AG10803 (cell line): ENCODE measurements around the gene SPATA20.

Source experiments
- DNase-seq: peaks from one replicate; pipeline ENCODE4 v3.0.0; 2010; ENCODE audit warnings: low read depth
- H3K4me3 ChIP-seq: 2 replicates; pipeline ENCODE4 v1.5.1; 2011; ENCODE audit warnings: mild to moderate bottlenecking, low read length, control low read depth
- TF ChIP-seq, protein P1 (sequence below): conservative IDR thresholded peaks from 2 replicates; pipeline ENCODE4 v1.5.1; 2011; ENCODE audit warnings: mild to moderate bottlenecking, low read length, control low read depth, inconsistent platforms

The SPATA20 gene

DNA sequence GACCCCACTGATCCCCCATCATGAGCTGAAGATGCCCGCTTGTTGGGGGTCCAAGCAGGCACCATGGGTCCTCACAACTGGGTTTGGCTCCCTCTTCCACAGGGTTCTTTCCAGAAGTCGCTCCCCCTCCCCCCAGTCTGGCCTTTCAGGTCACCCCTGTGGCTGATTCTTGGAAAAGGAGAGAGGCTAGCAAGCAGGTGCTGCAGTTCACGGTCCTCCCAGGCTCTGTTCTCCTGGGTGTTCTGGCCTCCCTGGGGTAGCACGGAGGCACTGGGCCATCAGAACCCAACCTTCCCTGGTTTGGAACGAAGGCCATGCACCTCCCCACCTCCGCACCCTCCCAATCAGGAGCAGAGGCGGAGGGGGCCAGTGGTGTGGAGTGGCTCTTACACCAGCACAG lies 32.4 kb downstream of the SPATA20 start:
- H3K4me3 ChIP-seq: no peak overlapping the region
- DNase-seq: no peak
- TF ChIP-seq, protein P1, sequence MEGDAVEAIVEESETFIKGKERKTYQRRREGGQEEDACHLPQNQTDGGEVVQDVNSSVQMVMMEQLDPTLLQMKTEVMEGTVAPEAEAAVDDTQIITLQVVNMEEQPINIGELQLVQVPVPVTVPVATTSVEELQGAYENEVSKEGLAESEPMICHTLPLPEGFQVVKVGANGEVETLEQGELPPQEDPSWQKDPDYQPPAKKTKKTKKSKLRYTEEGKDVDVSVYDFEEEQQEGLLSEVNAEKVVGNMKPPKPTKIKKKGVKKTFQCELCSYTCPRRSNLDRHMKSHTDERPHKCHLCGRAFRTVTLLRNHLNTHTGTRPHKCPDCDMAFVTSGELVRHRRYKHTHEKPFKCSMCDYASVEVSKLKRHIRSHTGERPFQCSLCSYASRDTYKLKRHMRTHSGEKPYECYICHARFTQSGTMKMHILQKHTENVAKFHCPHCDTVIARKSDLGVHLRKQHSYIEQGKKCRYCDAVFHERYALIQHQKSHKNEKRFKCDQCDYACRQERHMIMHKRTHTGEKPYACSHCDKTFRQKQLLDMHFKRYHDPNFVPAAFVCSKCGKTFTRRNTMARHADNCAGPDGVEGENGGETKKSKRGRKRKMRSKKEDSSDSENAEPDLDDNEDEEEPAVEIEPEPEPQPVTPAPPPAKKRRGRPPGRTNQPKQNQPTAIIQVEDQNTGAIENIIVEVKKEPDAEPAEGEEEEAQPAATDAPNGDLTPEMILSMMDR: no peak

DNA sequence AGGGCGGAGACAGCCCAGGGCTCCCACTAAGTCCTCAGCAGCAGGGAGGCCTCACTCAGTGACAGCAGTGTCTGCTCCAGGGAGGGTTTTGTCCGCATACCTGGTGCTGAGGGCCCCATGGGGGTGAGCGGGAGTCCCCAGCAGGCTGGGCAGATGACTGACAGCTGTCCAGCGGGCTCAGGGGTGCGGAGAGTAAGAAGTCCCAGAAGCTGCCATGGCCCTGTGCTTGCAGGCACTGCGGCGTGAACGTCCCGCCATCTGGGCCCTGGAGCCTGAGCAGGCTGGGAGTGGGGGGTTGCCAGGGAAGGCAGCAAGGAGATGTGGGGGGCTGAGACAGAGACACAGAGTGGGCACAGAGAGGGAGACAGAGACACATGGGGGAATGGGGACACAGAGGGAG lies 33.7 kb downstream of the SPATA20 start:
- DNase-seq: no peak
- no peak overlapping the region for H3K4me3 ChIP-seq
- TF ChIP-seq, protein P1: no peak

DNA sequence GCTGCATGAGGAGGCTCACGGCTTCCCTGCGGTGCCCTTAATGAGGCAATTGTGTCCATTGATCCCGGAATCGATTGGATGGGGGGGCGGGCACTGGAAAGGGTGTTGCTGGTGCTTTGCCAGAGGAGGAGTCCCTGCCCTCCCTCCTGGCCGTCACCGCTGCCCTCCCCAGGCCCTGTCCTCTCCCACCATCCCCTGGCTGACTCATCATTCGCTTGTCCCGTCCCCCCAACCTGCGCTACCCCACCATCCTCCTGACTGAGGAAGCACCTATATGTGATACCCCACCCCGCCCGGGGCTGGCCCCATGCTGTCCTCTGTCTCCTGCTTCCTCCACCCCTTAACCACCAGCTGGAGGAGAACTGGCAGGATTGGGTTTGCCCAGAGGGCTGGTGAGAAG lies 34.3 kb downstream of the SPATA20 start:
- H3K4me3 ChIP-seq: no peak overlapping the region
- TF ChIP-seq, protein P1: no peak
- no peak for DNase-seq

DNA sequence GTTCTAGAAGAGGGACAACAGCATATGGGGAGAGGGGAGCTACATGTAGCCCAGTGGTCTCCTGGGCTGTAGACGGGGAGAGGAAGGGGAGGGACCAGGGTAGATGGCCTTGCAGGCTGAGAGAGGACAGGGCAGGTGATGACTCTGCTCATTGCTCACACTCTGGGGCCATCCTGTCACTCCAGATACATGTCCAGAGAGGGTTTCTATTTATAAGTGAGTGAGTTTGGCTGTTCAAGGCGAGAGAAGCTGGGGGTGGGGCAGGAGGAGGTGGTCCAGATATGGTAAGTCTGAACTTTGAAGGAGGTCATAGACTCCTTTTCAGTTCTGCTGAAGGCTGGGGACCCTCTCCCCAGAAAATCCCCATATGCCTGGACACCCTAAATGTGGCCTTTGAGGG lies 35.8 kb downstream of the SPATA20 start:
- DNase-seq: no peak
- H3K4me3 ChIP-seq: no peak overlapping the region
- TF ChIP-seq, protein P1: no peak

DNA sequence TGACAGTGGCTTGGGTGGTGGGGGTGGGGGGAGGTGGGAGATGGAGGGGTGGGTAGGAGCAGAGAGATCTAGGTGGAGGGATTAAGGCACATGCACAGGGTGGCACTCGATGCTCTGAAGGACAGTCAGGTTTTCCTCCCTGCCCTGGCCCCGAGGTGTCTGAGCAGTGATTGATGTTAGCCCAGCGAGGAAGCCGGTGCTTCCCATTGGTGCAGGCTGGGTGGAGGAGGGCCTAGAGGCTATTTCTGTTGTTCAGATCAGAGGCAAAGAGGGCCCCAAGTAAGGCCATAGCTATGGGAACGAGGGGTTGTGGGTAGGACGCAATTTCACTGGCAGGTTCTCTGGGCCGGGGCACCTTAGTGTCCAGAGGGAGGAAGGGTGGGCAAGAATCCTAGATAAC lies 36.7 kb downstream of the SPATA20 start:
- no peak for DNase-seq
- H3K4me3 ChIP-seq: no peak overlapping the region
- TF ChIP-seq, protein P1: no peak

DNA sequence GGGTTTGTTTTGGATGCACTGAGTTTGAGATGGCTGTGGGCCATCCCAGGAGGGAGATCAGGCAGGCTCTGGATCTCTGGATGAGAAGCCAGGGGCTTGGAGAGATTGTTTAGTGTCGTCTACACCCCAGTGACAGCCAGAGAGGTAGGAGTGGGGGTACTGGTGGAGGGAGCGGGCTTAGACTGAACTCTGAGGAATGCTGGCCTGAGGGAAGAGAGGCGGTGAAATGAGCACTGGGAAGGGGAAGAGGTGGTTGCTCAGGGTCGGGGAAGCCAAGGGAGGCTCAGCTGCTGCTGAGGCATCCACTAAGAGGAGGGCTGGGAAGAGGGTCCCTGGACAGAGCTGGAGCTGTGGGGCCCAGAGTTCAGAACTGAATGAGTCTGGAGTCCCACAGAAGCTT lies 37.1 kb downstream of the SPATA20 start:
- no peak overlapping the region for H3K4me3 ChIP-seq
- TF ChIP-seq, protein P1: no peak
- no peak for DNase-seq

DNA sequence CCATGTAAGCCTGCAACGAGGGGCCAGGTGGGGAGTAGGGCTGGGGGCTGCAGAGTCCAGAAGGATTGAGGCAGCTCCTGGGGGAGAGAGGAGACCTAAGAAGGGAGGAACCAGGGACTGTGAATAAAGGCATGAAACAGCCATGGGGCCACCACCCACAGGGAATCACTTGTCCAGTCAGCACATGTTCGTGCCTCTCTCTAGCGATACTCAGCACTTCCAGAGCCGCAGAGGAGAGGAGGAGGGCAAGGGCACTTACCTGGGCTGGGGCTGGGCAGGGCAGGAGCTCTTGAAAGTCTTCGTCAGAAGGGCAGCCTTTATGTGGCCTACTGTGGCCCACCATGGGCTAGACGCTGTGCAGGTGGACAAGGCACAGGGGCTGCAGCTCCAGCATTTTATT lies 37.8 kb downstream of the SPATA20 start:
- no peak overlapping the region for H3K4me3 ChIP-seq
- no peak for DNase-seq
- TF ChIP-seq, protein P1: no peak
